HFFc6 (cell line): ENCODE data around the gene MPIG6B. TPM values are rescaled to one million over a fixed set of nuclear protein-coding genes. Genes with fewer than 3 reads are reported as not detected.

Experiments used
- DNase-seq: peaks from one replicate; pipeline ENCODE4 v3.0.0-alpha.2; 2018
- H3K27ac Mint-ChIP-seq: 2 replicates; pipeline ENCODE4 v1.8.0; 2020; ENCODE audit warnings: mild to moderate bottlenecking, mixed read lengths
- H3K27me3 Mint-ChIP-seq: 2 replicates; pipeline ENCODE4 v1.8.0; 2021; ENCODE audit warnings: mild to moderate bottlenecking, moderate library complexity, mixed read lengths; ENCODE audit not compliant: insufficient read depth
- H3K36me3 Mint-ChIP-seq: 2 replicates; pipeline ENCODE4 v1.8.0; 2021; ENCODE audit warnings: low read depth, mixed read lengths
- H3K4me1 Mint-ChIP-seq: 2 replicates; pipeline ENCODE4 v1.8.0; 2020; ENCODE audit warnings: low read depth, mixed read lengths
- H3K4me3 Mint-ChIP-seq: 2 replicates; pipeline ENCODE4 v1.8.0; 2020; ENCODE audit warnings: mild to moderate bottlenecking, moderate library complexity, mixed read lengths
- H3K9me3 Mint-ChIP-seq: 2 replicates; pipeline ENCODE4 v1.8.0; 2020; ENCODE audit warnings: mild to moderate bottlenecking, mixed read lengths
- total RNA-seq, 6 experiments: library from RNA; stranded (reverse); fragmentation: NEBNext Ultra II Directional; extraction: Animal tissue kit (Norgen Biotek cat#: 25700); gene quantifications; 2 replicates in 1 of 6; 3 replicates in 5 of 6; pipeline ENCODE4 v1.2.3, GENCODE V29; 2021
- TF ChIP-seq, protein P1 (sequence below): fragments of 200-600 bp; sonication (generic); IDR thresholded peaks from 2 replicates; pipeline ENCODE4 v1.5.0; 2021; ENCODE audit warnings: antibody characterized with exemption, mild to moderate bottlenecking

Gene MPIG6B
- total RNA-seq, 6 experiments from 2014 or later, result not detected

DNA sequence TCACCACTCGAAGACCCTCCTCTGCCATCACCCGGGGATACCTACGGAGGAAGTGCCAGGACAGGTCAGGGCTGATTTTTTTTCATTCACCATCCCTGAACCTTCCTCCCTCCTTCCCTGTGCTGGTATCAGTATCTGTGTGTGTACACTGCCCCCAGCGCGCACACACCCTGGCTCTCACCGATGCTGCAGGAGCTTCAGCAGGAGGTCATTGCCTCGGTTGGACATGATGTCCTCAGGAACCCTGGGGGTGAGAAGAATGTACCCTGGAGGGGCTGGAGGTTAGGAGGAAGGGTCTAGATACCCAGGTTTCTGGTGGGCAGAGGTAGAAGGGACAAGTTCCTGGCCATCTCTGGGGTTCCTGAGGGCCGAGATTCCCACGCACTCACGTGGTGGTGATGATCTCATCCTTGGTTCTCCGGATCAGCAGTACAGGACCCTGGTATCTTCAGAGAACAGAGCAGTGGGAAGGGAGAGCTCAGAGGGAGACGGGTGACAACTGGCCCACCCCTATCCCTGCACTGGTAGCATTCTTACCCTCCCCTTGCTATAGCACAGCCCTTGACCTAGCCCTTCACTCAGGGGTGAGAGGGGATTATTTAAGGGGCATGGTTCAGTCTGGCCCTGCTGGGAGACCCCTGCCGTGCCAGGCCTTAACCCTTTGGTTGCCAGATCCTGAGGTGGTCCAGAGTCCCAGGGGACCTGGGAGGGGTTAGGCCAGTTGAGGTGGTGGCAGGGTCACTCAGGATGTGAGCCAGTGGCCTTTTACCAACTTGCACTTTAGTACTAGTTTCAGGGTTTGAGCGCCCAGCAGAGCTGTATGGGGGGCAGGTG, 35.1 kb upstream of the MPIG6B start:
- TF ChIP-seq, protein P1, sequence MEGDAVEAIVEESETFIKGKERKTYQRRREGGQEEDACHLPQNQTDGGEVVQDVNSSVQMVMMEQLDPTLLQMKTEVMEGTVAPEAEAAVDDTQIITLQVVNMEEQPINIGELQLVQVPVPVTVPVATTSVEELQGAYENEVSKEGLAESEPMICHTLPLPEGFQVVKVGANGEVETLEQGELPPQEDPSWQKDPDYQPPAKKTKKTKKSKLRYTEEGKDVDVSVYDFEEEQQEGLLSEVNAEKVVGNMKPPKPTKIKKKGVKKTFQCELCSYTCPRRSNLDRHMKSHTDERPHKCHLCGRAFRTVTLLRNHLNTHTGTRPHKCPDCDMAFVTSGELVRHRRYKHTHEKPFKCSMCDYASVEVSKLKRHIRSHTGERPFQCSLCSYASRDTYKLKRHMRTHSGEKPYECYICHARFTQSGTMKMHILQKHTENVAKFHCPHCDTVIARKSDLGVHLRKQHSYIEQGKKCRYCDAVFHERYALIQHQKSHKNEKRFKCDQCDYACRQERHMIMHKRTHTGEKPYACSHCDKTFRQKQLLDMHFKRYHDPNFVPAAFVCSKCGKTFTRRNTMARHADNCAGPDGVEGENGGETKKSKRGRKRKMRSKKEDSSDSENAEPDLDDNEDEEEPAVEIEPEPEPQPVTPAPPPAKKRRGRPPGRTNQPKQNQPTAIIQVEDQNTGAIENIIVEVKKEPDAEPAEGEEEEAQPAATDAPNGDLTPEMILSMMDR, result no peak
- H3K9me3 Mint-ChIP-seq, result no peaks in the 10 kb centered on the region
- no peak overlapping the region for H3K4me3 Mint-ChIP-seq
- DNase-seq, result no peak
- H3K27ac Mint-ChIP-seq, result no peak overlapping the region
- no peaks in the 10 kb centered on the region for H3K4me1 Mint-ChIP-seq
- H3K27me3 Mint-ChIP-seq, result no peaks in the 10 kb centered on the region; the same call in 1 of the 2 replicates
- peaks cover 9% of the 10 kb centered on the region; the same call in 1 of the 2 replicates for H3K36me3 Mint-ChIP-seq

DNA sequence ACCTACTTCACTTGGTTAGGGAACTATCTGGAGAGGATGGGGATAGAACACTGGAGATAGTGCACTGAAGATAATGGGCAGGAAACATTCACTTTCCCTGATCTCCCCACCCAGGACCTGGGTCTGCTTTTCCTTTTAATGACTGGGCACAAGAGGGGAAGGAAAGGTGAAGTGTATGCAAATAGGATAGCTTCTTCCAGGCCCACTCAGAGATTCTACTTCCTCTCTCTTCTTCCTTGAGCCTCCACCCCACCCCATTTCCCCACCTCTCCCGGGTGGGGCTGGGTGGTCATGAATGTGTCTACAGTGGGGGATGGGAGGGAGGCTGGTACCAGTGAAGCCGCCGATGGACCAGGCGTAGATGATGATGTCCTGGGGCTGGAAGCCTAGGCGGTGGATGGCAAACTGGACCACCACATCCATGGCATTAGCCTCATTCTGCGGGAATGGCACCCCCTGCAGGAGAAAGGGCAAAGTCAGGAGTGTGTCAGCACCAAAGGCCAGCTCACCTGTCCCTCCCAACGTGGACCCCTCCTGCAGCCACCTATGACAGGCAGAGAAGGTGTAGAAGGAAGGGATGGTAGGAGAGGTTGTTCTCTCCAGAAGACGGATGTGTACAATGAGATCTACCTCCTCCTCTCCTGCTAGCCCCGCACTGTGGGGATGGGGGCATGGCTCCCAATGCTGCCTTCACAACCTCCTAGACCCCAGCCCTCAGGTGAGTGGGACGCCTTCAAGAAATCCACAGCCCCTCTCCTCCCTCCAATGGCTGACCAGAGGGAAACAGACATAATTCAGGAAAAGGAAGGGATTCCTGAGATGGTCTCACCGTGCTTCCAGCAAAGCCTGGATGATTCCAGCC, 33.7 kb upstream of the MPIG6B start:
- no peak overlapping the region for H3K27ac Mint-ChIP-seq
- no peaks in the 10 kb centered on the region for H3K9me3 Mint-ChIP-seq
- H3K36me3 Mint-ChIP-seq, result peaks cover 9% of the 10 kb centered on the region; the same call in 1 of the 2 replicates
- H3K4me1 Mint-ChIP-seq, result no peaks in the 10 kb centered on the region
- no peaks in the 10 kb centered on the region for H3K27me3 Mint-ChIP-seq
- TF ChIP-seq, protein P1, result peak; percentile 75
- no peak overlapping the region for H3K4me3 Mint-ChIP-seq
- DNase-seq, result no peak

DNA sequence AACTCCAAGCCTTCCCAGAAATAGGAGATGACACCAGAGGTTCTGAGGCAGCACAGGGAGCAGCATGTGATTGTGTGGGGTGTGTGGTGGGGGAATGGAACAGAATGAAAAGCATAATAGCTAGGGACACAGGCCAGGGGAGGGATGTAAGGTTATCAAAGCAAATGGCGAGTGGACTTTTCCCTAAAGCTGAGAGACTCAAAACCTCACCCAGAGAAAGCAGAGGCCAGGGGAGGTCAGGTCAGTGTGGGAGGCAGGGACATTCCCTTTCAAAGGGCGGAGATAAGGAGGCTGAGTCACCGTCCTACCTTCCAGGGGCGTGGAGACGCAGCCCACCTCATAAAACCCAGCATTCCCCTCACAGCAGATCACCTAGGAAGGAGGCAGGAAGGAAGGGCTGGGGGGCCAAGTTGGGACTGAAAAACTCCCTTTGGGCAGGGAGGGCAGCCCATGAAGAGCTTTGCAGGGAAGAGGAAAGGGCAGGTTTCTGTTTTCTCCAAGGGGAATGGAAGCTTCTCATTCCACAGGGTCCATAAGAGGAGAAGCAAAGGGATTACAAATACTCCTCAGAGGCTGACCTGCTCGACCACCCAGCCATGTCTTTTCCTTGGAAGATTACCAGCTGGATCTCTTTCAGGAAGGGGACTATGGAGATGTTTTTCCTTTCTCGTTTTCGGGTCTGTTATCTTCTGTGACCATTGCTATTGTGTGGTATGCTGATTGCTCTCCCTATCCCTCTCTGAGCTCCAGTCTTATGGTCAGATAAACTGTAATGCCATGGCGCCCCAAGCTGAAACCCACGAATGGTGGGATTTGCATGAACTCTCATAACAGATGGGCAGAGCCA, 32.7 kb upstream of the MPIG6B start:
- TF ChIP-seq, protein P1, result no peak
- peaks cover 9% of the 10 kb centered on the region; the same call in 1 of the 2 replicates for H3K36me3 Mint-ChIP-seq
- no peak for DNase-seq
- no peaks in the 10 kb centered on the region for H3K27me3 Mint-ChIP-seq
- no peaks in the 10 kb centered on the region for H3K4me1 Mint-ChIP-seq
- no peak overlapping the region for H3K4me3 Mint-ChIP-seq
- H3K27ac Mint-ChIP-seq, result 0 out of 2 replicates have a peak overlapping the region, but pooled peaks have one; percentile 8
- H3K9me3 Mint-ChIP-seq, result no peaks in the 10 kb centered on the region

DNA sequence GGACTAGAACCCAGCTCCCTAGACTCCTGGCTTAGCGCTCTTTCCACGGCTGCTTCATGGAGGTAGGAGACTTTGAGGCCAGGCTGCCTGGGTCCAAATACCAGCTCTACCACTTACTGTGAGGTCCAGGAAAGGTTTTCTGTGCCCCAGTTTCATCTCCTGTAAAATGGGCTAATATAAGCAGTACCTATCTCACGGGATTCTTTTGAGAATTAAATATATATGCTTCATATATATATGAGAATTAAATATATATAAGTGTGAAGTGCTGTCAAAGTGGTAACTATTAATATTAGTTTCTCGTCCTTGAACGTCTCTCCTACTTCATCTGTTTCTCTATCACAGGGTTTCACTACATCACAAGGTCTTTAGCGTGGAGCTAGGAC, 32.1 kb upstream of the MPIG6B start:
- peaks cover 4% of the 10 kb centered on the region; the same call in 1 of the 2 replicates for H3K36me3 Mint-ChIP-seq
- no peak overlapping the region for H3K4me3 Mint-ChIP-seq
- no peak overlapping the region for H3K27ac Mint-ChIP-seq
- H3K4me1 Mint-ChIP-seq, result no peaks in the 10 kb centered on the region
- no peak for DNase-seq
- TF ChIP-seq, protein P1, result no peak
- H3K27me3 Mint-ChIP-seq, result no peaks in the 10 kb centered on the region
- no peaks in the 10 kb centered on the region for H3K9me3 Mint-ChIP-seq

DNA sequence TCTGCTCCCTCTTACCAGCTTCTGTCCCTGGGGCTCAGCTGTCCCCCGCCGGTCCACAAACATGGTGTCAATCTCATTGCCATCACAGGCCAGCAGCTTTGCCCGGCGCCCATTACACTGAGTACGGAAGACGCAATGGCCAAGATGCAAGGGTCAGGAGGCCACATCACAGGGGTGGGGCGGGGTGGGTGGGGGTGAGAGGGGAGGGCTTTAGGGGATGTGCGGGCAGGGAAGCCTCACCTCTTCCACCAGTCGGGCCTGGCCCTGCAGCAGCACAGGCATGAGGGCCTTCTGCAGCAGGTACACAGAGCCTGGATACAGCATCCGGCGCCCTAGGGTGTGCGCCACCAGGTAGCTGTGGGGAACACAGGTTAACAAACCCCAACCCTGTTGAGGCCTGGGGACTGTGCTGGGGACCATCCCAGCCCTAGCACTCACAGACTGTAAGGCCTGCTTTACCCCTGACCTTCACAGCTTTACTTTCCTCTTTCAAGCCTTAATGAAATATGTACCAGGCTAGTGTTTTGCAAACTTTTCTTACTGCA, 31.5 kb upstream of the MPIG6B start:
- no peak for DNase-seq
- no peak overlapping the region for H3K4me3 Mint-ChIP-seq
- TF ChIP-seq, protein P1, result no peak
- H3K27ac Mint-ChIP-seq, result no peak overlapping the region
- H3K9me3 Mint-ChIP-seq, result no peaks in the 10 kb centered on the region
- H3K36me3 Mint-ChIP-seq, result no peaks in the 10 kb centered on the region; the same call in 1 of the 2 replicates
- no peaks in the 10 kb centered on the region for H3K4me1 Mint-ChIP-seq
- no peaks in the 10 kb centered on the region for H3K27me3 Mint-ChIP-seq
